Naive B cell (primary cell): ENCODE measurements around the gene CES3. TPM values are rescaled to one million over a fixed set of nuclear protein-coding genes. Genes with fewer than 3 reads are reported as not detected.
"Not testable (repeated sequence)": the region's sequence is repeated elsewhere in the genome, so short reads cannot be mapped to it uniquely, and the experiment has no call there.

Experiments used
- ATAC-seq, 2 donors: fragments of 150-1000 bp; cut with Tn5 transposase; 2 replicates each; pipeline ENCODE4 v1.10.0; 2021; ENCODE audit warnings: low read depth in 2 of 2, mild to moderate bottlenecking in 2 of 2, moderate library complexity in 2 of 2
- DNase-seq: peaks from one replicate; pipeline ENCODE4 v3.0.0; 2022
- H3K27ac Mint-ChIP-seq, 6 donors: one replicate each; pipeline ENCODE4 v1.8.0; 2020 to 2022; ENCODE audit warnings: mild to moderate bottlenecking in 6 of 6, mixed read lengths in 6 of 6, moderate library complexity in 5 of 6, inconsistent platforms in 2 of 6
- H3K27me3 Mint-ChIP-seq, 3 donors: one replicate each; pipeline ENCODE4 v1.8.0; 2021 to 2022; ENCODE audit warnings: mixed read lengths in 3 of 3, mild to moderate bottlenecking in 1 of 3
- H3K36me3 Mint-ChIP-seq, 2 donors: one replicate each; pipeline ENCODE4 v1.8.0; 2020 to 2022; ENCODE audit warnings: mixed read lengths in 2 of 2, inconsistent platforms in 1 of 2, mild to moderate bottlenecking in 1 of 2
- H3K4me1 Mint-ChIP-seq, 3 donors: one replicate each; pipeline ENCODE4 v1.8.0; 2020 to 2022; ENCODE audit warnings: mixed read lengths in 3 of 3, inconsistent platforms in 1 of 3, mild to moderate bottlenecking in 1 of 3, moderate library complexity in 1 of 3
- H3K4me3 Mint-ChIP-seq, 8 donors: one replicate each; pipeline ENCODE4 v1.8.0; 2020 to 2022; ENCODE audit warnings: mild to moderate bottlenecking in 8 of 8, mixed read lengths in 8 of 8, moderate library complexity in 8 of 8, inconsistent platforms in 2 of 8
- H3K9me3 Mint-ChIP-seq, 7 donors: one replicate each; pipeline ENCODE4 v1.8.0; 2020 to 2022; ENCODE audit warnings: mixed read lengths in 7 of 7, mild to moderate bottlenecking in 5 of 7, inconsistent platforms in 2 of 7, moderate library complexity in 1 of 7
- polyA plus RNA-seq, 6 donors: library from polyadenylated mRNA; unstranded; fragments of 300-500 nt; fragmentation: Illumina TruSeq; gene quantifications; one replicate each; pipeline ENCODE4 v1.2.3, GENCODE V29; 2021; ENCODE audit warnings: low read depth in 6 of 6

CES3 gene
- polyA plus RNA-seq, 6 donors from 2014 or later: 0.66 TPM; not detected in 5

DNA sequence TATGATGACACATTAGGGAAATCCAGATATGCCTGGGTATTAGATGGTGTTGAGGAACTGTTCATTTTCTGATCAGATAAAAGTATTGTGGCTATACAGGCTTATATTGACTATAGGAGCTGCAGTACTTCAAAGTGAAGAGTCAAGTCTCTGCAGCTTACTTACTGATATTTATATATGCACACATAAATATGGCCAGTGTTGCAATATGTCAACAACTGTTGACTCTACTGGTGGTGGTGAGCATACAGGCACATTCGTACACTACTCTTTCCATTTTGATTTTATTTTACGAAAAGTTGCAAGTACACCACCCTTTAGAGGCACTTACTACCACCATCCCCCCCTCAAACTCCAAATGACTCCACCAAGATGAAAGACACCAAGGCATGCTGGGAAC lies 29.4 kb upstream of the CES3 start:
- Mint-ChIP-seq H3K4me1 (peaks cover 37 to 52% (median 47%) of the 10 kb centered on the region in 3 donors), H3K9me3 (no peaks in the 10 kb centered on the region), H3K36me3 (peaks cover 0 to 11% of the 10 kb centered on the region in 2 donors), H3K27ac (peak overlapping the region in 3 of 6 donors; percentile 2 to 70 (median 69)), H3K4me3 (peak overlapping the region in 6 of 8 donors; percentile 9 to 100 (median 96)), H3K27me3 (no peaks in the 10 kb centered on the region)
- ATAC-seq: no peak
- DNase-seq: no peak

DNA sequence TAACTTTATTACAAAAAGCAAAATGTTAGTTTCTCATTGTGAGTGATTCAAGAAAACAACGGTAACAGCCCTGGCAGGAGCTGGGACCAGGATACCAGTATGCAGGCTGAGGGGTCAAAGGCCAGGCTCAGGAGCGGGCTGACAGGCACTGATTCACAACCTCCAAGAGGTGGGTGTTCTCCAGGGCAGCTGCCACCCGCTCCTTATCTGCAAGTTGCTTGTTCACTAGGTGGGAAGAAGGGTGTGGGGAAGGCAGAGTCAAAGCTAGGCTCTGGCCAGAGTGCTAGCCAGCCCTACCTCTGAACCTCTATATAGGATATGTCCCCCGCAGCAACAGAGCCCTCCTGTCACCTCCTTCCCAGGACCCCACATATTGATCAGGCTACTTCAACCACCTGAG lies 29.0 kb upstream of the CES3 start:
- Mint-ChIP-seq H3K27me3 (no peaks in the 10 kb centered on the region), H3K4me3 (peak overlapping the region in 6 of 8 donors; percentile 94 to 100 (median 98)), H3K27ac (peak overlapping the region in 3 of 6 donors; percentile 84 to 99 (median 99)), H3K4me1 (peaks cover 38 to 54% (median 50%) of the 10 kb centered on the region in 3 donors), H3K36me3 (peaks cover 0 to 11% of the 10 kb centered on the region in 2 donors), H3K9me3 (no peaks in the 10 kb centered on the region)
- DNase-seq (no peak), ATAC-seq (no peak)

- ATAC-seq (no peak), DNase-seq (no peak)
- Mint-ChIP-seq H3K9me3 (no peaks in the 10 kb centered on the region), H3K27me3 (no peaks in the 10 kb centered on the region), H3K36me3 (peaks cover 6 to 11% of the 10 kb centered on the region in 2 donors), H3K4me3 (peak overlapping the region; percentile 94 to 100 (median 98)), H3K4me1 (peaks cover 44 to 66% (median 59%) of the 10 kb centered on the region in 3 donors), H3K27ac (peak overlapping the region; percentile 98 to 99 (median 99))
Observed at GRCh38 chr16:66933776-66934137, 27.3 kb upstream of the CES3 start.

GRCh38 chr16:66934138-66934838 lies 26.8 kb upstream of the CES3 start, which contains the start of gene CIAO2B:
TSS of gene CIAO2B (minus strand) at chr16:66934402. CDS start at chr16:66934364, 38 bp downstream.
- peak within 1 kb of the TSS; percentile 94 to 100 (median 98) for H3K4me3 Mint-ChIP-seq
- H3K36me3 Mint-ChIP-seq: peaks cover 6 to 11% of the 10 kb centered on the region in 2 donors
- peak within 1 kb of the TSS; percentile 98 to 99 (median 99) for H3K27ac Mint-ChIP-seq
- DNase-seq (peak; percentile 92), ATAC-seq (peak; percentile 93 to 94)
- no peaks in the 10 kb centered on the region for H3K27me3 Mint-ChIP-seq
- H3K4me1 Mint-ChIP-seq: peaks cover 44 to 68% (median 59%) of the 10 kb centered on the region in 3 donors
- H3K9me3 Mint-ChIP-seq: no peaks in the 10 kb centered on the region

DNA sequence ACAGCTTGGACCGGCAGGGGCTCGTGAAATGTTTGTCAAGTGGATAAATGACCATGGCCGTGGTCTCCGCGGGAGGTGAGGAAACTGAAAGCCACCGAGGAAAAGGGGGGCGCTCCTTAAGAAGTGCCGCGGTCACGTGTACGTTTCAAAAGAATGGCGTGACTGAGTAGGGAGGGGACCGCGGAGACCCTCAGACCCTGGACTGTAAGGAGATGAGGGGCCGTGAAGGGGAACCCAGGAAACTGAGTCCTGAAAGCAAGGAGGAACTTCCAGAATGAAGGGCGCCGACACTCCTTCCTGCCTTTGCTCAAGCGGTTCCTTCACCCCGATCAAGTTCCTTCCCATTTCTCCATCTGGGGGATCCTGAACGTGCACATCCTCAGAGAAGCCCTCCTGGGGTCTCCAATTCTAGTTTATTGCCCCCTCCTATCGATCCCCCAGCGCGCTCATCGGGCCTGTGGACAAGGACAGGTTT lies 26.2 kb upstream of the CES3 start:
- not testable (repeated sequence) for H3K9me3 Mint-ChIP-seq, ATAC-seq, H3K27me3 Mint-ChIP-seq, DNase-seq
- Mint-ChIP-seq H3K4me1 (peaks cover 44 to 68% (median 59%) of the 10 kb centered on the region in 3 donors), H3K36me3 (peaks cover 6 to 11% of the 10 kb centered on the region in 2 donors), H3K27ac (peak overlapping the region; percentile 98 to 99 (median 99)), H3K4me3 (peak overlapping the region; percentile 94 to 100 (median 98))

GRCh38 chr16:66935314-66936011 lies 25.6 kb upstream of the CES3 start, which contains the start of gene CES2:
TSS of gene CES2 (plus strand) at chr16:66935516. CDS start at chr16:66935636, 120 bp downstream.
- DNase-seq (no peak), ATAC-seq (no peak)
- no peaks in the 10 kb centered on the region for H3K9me3 Mint-ChIP-seq
- H3K27ac Mint-ChIP-seq: peak within 1 kb of the TSS; percentile 98 to 99 (median 99)
- peaks cover 6 to 11% of the 10 kb centered on the region in 2 donors for H3K36me3 Mint-ChIP-seq
- H3K4me1 Mint-ChIP-seq: peaks cover 44 to 68% (median 59%) of the 10 kb centered on the region in 3 donors
- peak within 1 kb of the TSS; percentile 94 to 100 (median 98) for H3K4me3 Mint-ChIP-seq
- H3K27me3 Mint-ChIP-seq: no peaks in the 10 kb centered on the region

- ATAC-seq (no peak), DNase-seq (no peak)
- Mint-ChIP-seq H3K36me3 (peaks cover 6 to 11% of the 10 kb centered on the region in 2 donors), H3K4me3 (peak overlapping the region in 7 of 8 donors; percentile 32 to 100 (median 54)), H3K27ac (peak overlapping the region in 4 of 6 donors; percentile 21 to 86 (median 50)), H3K27me3 (no peaks in the 10 kb centered on the region), H3K4me1 (peaks cover 44 to 68% (median 59%) of the 10 kb centered on the region in 3 donors), H3K9me3 (no peaks in the 10 kb centered on the region)
Observed at GRCh38 chr16:66936462-66936861, 24.6 kb upstream of the CES3 start.

DNA sequence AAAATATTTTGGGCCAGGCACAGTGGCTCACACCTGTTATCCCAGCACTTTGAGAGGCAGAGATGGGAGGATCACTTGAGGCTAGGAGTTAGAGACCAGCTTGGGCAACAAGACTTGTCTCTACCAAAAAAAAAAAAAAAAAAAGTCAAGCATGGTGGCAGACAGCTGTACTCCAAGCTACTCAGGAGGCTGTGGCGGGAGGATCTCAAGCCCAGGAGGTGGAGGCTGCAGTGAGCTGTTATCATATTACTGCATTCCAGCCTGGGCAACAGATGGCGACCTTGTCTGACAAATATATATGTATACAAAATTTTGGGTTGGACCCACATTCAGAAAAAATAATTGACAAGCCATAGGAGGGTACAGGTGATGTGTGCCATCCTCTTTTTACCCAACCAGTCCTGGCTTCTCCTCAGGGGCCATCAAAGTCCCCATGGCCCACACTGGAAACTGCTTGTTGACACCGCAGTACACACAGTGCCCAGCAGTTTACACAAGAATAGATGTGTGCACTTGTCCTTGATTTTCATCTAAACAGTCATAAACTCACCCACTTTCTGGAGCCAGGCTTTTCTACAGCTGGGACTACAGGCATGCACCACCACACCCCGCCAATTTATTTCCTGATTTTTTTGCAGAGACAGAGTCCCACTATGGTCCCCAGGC lies 24.0 kb upstream of the CES3 start:
- H3K27ac Mint-ChIP-seq: peak overlapping the region in 3 of 6 donors; percentile 61 to 73 (median 69)
- peak overlapping the region in 7 of 8 donors; percentile 2 to 100 (median 50) for H3K4me3 Mint-ChIP-seq
- no peaks in the 10 kb centered on the region for H3K27me3 Mint-ChIP-seq
- H3K36me3 Mint-ChIP-seq: peaks cover 6 to 16% of the 10 kb centered on the region in 2 donors
- ATAC-seq (no peak), DNase-seq (no peak)
- no peaks in the 10 kb centered on the region for H3K9me3 Mint-ChIP-seq
- peaks cover 44 to 63% (median 56%) of the 10 kb centered on the region in 3 donors for H3K4me1 Mint-ChIP-seq

- DNase-seq (no peak), ATAC-seq (no peak)
- H3K4me3 Mint-ChIP-seq: peak overlapping the region in 3 of 8 donors; percentile 29 to 70 (median 61)
- peaks cover 37 to 55% (median 48%) of the 10 kb centered on the region in 3 donors for H3K4me1 Mint-ChIP-seq
- peaks cover 6 to 22% of the 10 kb centered on the region in 2 donors for H3K36me3 Mint-ChIP-seq
- no peaks in the 10 kb centered on the region for H3K27me3 Mint-ChIP-seq
- H3K27ac Mint-ChIP-seq: peak overlapping the region in 1 of 6 donors; percentile 73
- H3K9me3 Mint-ChIP-seq: no peaks in the 10 kb centered on the region
Observed at GRCh38 chr16:66937725-66938337, 23.2 kb upstream of the CES3 start.

DNA sequence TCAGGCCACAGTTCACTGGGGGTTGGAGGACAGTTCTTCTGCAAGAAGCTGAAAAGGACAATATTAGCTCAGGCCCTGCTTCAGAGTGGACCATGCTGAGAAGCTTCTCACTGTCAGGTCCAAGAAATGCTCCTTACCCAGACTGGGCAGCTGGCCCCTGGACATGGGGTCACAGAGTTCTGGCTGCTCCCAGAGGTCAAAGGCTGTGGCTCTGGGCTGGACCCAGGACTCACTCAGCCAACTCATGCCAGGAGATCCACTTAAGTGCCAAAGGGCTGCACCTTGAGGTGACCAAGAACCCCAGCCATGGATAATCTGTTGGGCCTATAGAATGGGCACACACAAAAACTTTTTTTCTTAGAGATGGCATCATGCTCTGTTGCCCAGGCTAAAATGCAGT lies 21.7 kb upstream of the CES3 start:
- peak overlapping the region in 1 of 8 donors; percentile 64 for H3K4me3 Mint-ChIP-seq

GRCh38 chr16:66940236-66940635 lies 20.8 kb upstream of the CES3 start:
- H3K36me3 Mint-ChIP-seq: peaks cover 6 to 15% of the 10 kb centered on the region in 2 donors
- H3K4me1 Mint-ChIP-seq: peaks cover 17 to 30% (median 29%) of the 10 kb centered on the region in 3 donors
- DNase-seq (no peak), ATAC-seq (no peak)
- H3K27ac Mint-ChIP-seq: no peak overlapping the region
- no peaks in the 10 kb centered on the region for H3K9me3 Mint-ChIP-seq
- H3K27me3 Mint-ChIP-seq: no peaks in the 10 kb centered on the region
- peak overlapping the region in 1 of 8 donors; percentile 27 for H3K4me3 Mint-ChIP-seq

More for the DNA sequence above, 21.7 kb upstream of the CES3 start:
- no peaks in the 10 kb centered on the region for H3K9me3 Mint-ChIP-seq
- H3K27me3 Mint-ChIP-seq: no peaks in the 10 kb centered on the region
- ATAC-seq (no peak), DNase-seq (no peak)
- peaks cover 6 to 17% of the 10 kb centered on the region in 2 donors for H3K36me3 Mint-ChIP-seq
- peaks cover 22 to 39% (median 35%) of the 10 kb centered on the region in 3 donors for H3K4me1 Mint-ChIP-seq
- H3K27ac Mint-ChIP-seq: peak overlapping the region in 1 of 6 donors; percentile 34

DNA sequence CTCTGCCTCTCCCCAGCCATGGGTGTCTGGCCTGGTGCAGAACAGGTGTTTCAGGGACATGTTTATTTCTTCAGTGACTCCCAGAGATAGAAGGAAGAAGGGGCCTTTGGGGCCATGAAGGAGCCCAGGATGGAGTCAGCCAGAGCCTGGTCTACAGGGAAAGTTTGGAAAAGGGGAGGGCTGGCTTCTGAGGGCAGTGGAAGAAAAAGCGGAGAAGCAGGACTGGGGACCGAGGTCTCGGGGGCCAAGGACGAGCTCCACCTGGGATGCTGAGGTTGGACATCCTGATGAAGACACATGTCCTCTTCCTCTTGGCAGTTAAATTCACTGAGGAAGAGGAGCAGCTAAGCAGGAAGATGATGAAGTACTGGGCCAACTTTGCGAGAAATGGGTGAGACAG lies 18.1 kb upstream of the CES3 start:
- no peak for ATAC-seq

More for the DNA sequence above, 18.1 kb upstream of the CES3 start:
- Mint-ChIP-seq H3K36me3 (peaks cover 0 to 15% of the 10 kb centered on the region in 2 donors), H3K9me3 (no peaks in the 10 kb centered on the region), H3K4me1 (peaks cover 7 to 20% (median 16%) of the 10 kb centered on the region in 3 donors), H3K4me3 (peak overlapping the region in 1 of 8 donors; percentile 82), H3K27ac (peak overlapping the region in 2 of 6 donors; percentile 64 to 69), H3K27me3 (peaks cover 0 to 6% (median 4%) of the 10 kb centered on the region in 3 donors)
- no peak for DNase-seq
